ENCODE data around the gene ATP9B.
A peak's percentile ranks its signal among the peaks of the same experiment; 100 is the strongest.
"Not testable (repeated sequence)": the region's sequence is repeated elsewhere in the genome, so short reads cannot be mapped to it uniquely, and the experiment has no call there.

The ATP9B gene

GRCh38 chr18:79169958-79170555 is 100.9 kb downstream of the ATP9B start:
- DNase-seq (ENCODE audit: low read depth) = peak; percentile 57
- TF ChIP-seq CTCF (conservative IDR thresholded peaks at IDR 0.05; ENCODE audit: control insufficient read depth, insufficient read depth, low read depth, low read length) = no peak
- H3K4me3 ChIP-seq (ENCODE audit: control insufficient read depth, low read depth, low read length) = no peak overlapping the region

GRCh38 chr18:79172331-79172730 is 103.1 kb downstream of the ATP9B start:
- not testable (repeated sequence) for H3K4me3 ChIP-seq (ENCODE audit: control insufficient read depth, low read depth, low read length); DNase-seq (ENCODE audit: low read depth)

- no peak overlapping the region for H3K4me3 ChIP-seq (ENCODE audit: control insufficient read depth, low read depth, low read length)
- TF ChIP-seq CTCF (conservative IDR thresholded peaks at IDR 0.05; ENCODE audit: control insufficient read depth, insufficient read depth, low read depth, low read length) = no peak
- no peak for DNase-seq (ENCODE audit: low read depth)
Observed at GRCh38 chr18:79173742-79174141, 104.5 kb downstream of the ATP9B start.

- H3K4me3 ChIP-seq (ENCODE audit: control insufficient read depth, low read depth, low read length) = no peak overlapping the region
- no peak for DNase-seq (ENCODE audit: low read depth)
- TF ChIP-seq CTCF (conservative IDR thresholded peaks at IDR 0.05; ENCODE audit: control insufficient read depth, insufficient read depth, low read depth, low read length) = no peak
Observed at GRCh38 chr18:79178113-79178531, 108.9 kb downstream of the ATP9B start.

GRCh38 chr18:79182047-79182713 is 113.0 kb downstream of the ATP9B start:
- no peak for TF ChIP-seq CTCF (conservative IDR thresholded peaks at IDR 0.05; ENCODE audit: control insufficient read depth, insufficient read depth, low read depth, low read length)
- H3K4me3 ChIP-seq (ENCODE audit: control insufficient read depth, low read depth, low read length) = no peak overlapping the region
- no peak for DNase-seq (ENCODE audit: low read depth)

GRCh38 chr18:79185648-79186047 is 116.5 kb downstream of the ATP9B start:
- no peak overlapping the region for H3K4me3 ChIP-seq (ENCODE audit: control insufficient read depth, low read depth, low read length)
- no peak for DNase-seq (ENCODE audit: low read depth)
- no peak for TF ChIP-seq CTCF (conservative IDR thresholded peaks at IDR 0.05; ENCODE audit: control insufficient read depth, insufficient read depth, low read depth, low read length)

GRCh38 chr18:79186649-79187048 is 117.5 kb downstream of the ATP9B start:
- no peak for TF ChIP-seq CTCF (conservative IDR thresholded peaks at IDR 0.05; ENCODE audit: control insufficient read depth, insufficient read depth, low read depth, low read length)
- no peak overlapping the region for H3K4me3 ChIP-seq (ENCODE audit: control insufficient read depth, low read depth, low read length)
- DNase-seq (ENCODE audit: low read depth) = no peak
